ENCODE results near the gene TMEM200B.
"Not testable (repeated sequence)": the region's sequence is repeated elsewhere in the genome, so short reads cannot be mapped to it uniquely, and the experiment has no call there.

TMEM200B gene

GRCh38 chr1:29123887-29124365 is at the start of gene TMEM200B:
TMEM200B (minus strand) TSS chr1:29123903; CDS start chr1:29121828, 2,075 bp downstream.
- no peak for DNase-seq (ENCODE audit: low read depth)

DNA sequence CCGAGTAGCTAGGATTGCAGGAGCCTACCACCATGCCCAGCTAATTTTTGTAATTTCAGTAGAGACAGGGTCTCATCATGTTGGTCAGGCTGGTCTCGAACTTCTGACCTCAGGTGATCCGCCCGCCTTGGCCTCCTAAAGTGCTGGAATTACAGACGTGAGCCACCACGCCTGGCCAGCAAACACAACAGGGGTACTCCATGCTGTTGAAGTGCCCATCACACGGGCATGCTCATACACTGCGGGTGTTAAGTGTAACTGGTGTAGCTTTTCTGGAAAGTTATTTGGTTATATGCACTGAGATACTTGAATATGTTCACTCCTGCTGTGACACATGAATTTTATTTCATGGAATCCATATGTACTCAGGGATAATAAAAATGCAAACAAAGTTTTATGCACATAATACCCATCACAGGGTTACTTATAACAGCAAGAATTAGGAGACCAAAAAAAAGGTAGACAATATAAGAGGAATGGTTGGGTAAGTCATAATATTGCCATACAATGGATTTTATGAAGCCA is 48.8 kb upstream of the TMEM200B start:
- DNase-seq (ENCODE audit: low read depth): no peak

DNA sequence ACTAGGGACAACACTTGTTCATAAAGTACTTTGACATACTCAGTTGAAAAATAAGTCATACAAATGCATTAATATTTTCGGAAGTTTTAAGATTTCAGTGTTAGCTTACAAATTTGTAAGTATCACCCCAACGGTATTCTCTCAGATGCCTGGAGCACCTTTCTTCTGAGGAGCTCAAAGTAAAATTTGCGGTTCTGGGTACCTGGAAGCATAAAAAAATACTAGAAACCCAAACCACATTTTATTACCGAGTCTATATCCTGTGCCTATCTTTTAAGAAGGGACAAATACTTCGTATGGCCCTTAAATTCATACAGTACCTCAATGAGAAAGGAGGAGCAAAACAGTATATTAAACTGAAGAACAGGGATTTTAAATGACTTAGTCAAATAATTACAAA is 47.8 kb upstream of the TMEM200B start:
- no peak for DNase-seq (ENCODE audit: low read depth)

- no peak for DNase-seq (ENCODE audit: low read depth)
Measured at GRCh38 chr1:29171089-29171488, 47.4 kb upstream of the TMEM200B start.

DNA sequence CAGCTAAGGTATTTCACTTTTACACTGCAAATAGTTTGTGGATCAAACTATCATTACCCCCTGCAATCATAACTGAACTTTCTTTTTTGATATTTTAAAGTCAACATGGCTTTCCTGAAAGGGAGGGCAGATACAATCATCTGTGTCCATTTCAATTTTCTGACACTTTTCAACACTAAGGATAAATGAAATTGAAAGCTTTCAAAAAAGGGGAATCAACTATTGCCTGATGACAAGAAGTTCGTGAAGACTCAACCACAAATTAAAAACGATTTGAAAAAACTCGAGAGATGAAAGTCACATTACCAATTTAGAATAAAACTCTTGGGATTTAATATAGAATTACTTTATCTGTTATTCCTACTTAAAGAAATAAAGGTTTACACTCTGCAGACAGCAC is 46.3 kb upstream of the TMEM200B start:
- DNase-seq (ENCODE audit: low read depth): no peak

GRCh38 chr1:29167904-29168303 is 44.2 kb upstream of the TMEM200B start:
- no peak for DNase-seq (ENCODE audit: low read depth)

- DNase-seq (ENCODE audit: low read depth): no peak
Measured at GRCh38 chr1:29166291-29166878, 42.7 kb upstream of the TMEM200B start.

DNA sequence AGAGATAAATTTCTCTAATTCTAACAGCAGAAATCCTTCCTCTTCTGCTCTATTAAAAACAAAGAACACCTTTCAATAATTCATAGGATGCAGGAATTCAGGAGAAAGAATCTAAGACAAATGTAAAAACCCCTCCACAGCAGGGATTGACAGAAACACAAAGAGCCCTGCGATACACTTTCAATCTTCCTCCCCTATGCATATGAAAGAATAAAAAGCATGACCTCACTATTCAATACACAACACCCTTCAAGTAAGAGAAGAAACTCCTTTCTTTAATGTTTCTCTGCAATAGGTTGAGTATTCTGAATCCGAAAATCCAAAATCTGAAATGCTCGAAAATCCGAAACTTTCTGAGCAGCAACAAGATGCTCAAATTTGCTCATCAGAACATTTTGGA is 40.9 kb upstream of the TMEM200B start:
- no peak for DNase-seq (ENCODE audit: low read depth)

DNA sequence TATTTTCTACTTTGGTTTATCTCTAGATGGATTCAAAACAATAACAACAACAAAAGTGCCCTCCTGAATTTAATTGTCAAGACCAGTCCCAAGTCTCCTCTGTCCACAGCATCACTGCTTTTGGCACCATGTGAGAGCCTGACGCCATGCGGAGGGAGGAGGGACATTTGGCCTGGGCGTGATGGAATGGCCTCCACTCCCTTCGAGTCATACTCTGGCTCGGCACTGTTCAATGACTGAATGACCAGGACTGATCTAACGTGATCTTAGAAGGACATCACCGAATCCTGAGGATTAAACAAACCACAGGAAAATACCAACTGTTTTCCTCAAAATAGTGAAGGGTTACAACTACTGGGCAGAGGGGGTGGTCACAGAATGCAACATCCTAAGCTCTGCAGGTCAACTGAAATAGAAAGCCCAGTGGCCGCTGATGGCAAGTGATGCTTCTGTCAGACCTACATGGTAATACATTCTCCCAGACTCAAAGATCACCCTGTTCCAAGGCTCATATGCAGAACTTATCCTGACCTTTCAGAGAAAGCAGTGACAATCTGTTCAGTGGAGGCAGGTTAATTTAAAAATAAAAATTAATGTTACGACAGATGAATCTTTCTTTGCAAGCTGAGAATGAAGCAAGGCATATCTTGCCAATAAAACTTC is 38.9 kb upstream of the TMEM200B start:
- DNase-seq (ENCODE audit: low read depth): no peak

GRCh38 chr1:29162025-29162424 is 38.3 kb upstream of the TMEM200B start:
- DNase-seq (ENCODE audit: low read depth): no peak

DNA sequence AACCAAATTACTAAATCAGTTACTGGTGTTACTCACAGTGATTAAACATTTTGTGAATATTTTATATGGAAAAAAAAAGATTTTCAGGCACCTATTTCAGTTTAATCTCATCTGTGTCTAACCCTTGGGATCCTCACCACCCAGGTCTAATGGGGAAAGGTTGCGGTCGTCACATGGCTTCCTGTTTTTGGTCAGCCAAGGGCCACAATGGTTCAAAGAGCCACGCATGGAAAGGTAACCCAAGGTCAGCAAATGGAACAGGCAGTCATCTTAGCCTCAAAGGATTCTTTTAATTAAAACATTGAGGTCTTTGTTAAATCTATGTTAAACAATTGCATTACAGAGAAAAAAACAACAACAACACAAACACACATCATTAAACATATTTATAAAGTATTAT is 36.1 kb upstream of the TMEM200B start:
- DNase-seq (ENCODE audit: low read depth): no peak

GRCh38 chr1:29157269-29157601 is 33.5 kb upstream of the TMEM200B start:
- no peak for DNase-seq (ENCODE audit: low read depth)

GRCh38 chr1:29156543-29157268 is 33.0 kb upstream of the TMEM200B start:
- no peak for DNase-seq (ENCODE audit: low read depth)

DNA sequence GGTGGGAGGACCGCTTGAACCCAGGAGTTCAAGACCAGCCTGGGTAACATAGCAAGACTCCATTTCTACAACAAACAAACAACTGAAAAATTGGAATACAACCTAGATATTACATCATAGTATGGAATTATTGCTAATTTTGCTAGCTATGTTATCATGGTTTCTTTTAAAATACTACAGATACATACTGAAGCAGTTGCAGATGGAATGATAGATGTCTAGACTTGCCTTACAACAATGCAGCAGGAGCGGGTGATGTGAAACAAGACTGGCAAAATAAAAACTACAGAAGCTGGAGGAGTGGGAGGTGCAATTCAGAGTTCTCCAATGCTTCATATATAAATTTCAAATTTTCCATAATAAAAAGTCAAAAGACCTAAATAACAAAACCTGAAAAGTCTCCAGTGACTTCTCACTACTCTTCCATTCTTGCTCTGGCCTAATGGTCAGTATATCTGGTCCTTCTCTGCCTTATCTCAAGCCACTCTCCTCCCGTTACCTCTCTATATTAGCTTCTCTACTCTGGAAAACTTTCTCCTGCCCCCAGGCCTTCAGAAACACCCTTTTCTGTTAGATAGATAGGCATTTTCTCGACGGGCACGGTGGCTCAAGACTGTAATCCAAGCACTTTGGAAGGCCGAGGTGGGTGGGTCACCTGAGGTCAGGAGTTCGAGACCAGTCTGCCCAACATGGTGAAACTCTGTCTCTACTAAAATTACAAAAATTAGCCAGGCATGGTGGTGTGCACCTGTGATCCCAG is 28.5 kb upstream of the TMEM200B start:
- no peak for DNase-seq (ENCODE audit: low read depth)

DNA sequence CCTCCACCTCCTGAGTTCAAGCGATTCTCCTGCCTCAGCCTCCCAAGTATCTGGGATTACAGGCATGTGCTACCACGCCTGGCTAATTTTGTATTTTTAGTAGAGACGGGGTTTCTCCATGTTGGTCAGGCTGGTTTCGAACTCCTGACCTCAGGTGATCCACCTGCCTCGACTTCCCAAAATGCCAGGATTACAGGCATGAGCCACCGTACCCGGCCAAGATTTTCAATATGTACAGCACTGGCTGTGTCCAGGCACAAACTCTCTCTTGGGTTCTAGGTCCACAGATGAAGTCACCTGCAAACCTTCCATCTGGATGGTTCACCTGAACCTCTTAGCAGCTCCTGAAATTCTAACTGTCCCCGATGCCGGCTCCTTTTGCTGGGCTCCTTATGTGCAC is 26.6 kb upstream of the TMEM200B start:
- not testable (repeated sequence) for DNase-seq (ENCODE audit: low read depth)

- no peak for DNase-seq (ENCODE audit: low read depth)
Measured at GRCh38 chr1:29148656-29149491, 25.2 kb upstream of the TMEM200B start.

GRCh38 chr1:29145739-29146437 is 22.2 kb upstream of the TMEM200B start:
- no peak for DNase-seq (ENCODE audit: low read depth)

GRCh38 chr1:29144178-29144577 is 20.5 kb upstream of the TMEM200B start:
- DNase-seq (ENCODE audit: low read depth): no peak

GRCh38 chr1:29142714-29143113 is 19.0 kb upstream of the TMEM200B start:
- DNase-seq (ENCODE audit: low read depth): no peak

- DNase-seq (ENCODE audit: low read depth): no peak
Measured at GRCh38 chr1:29136391-29136915, 12.8 kb upstream of the TMEM200B start.

DNA sequence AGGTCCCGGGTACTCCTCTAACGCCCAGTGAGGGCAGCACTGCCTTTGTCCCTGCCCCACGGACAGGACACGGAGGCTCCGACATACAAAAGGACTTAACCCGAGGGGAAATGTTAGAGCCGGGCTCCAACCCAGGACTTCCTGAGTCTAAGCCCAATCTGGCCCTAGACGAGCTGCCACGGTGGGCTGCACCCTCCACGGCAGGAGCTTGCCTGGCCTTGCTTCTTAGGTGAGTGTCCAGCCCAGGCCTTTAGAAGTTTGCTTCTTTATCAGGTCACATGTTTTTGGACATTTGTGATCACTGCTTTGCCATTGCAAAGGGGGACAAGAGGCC is 11.0 kb upstream of the TMEM200B start:
- DNase-seq (ENCODE audit: low read depth): no peak

Measured in activated gamma-delta T cell treated with anti-CD3 and anti-CD28 coated beads, Interleukin-2, amount 50 U/mL, for 16 hours (primary cell).